SK-N-SH treated with all-trans-retinoic acid at 6 μM for 48 hours (cell line): ENCODE results near the gene KRTAP10-10.

Source experiments
- ATAC-seq: fragments of 200-7000 bp; cut with Tn5 transposase; 3 replicates; pipeline ENCODE4 v1.9.1; 2020; ENCODE audit warnings: mild to moderate bottlenecking, moderate library complexity
- ARNTL ChIP-seq: fragments of 450-650 bp; formaldehyde crosslinking; IDR thresholded peaks from 2 replicates; pipeline ENCODE4 v1.5.0; 2020; ENCODE audit warnings: low read depth, mild to moderate bottlenecking, moderate library complexity, borderline replicate concordance
- CREB5 ChIP-seq: fragments of 250-450 bp; sonication (Bioruptor Pico); IDR thresholded peaks from 2 replicates; pipeline ENCODE4 v1.5.1; 2020; ENCODE audit warnings: low read depth, mild to moderate bottlenecking, moderate library complexity
- CSDC2 ChIP-seq: fragments of 250-450 bp; sonication (Bioruptor Pico); IDR thresholded peaks from 2 replicates; pipeline ENCODE4 v1.5.0; 2020; ENCODE audit warnings: mild to moderate bottlenecking, moderate library complexity
- CSRNP3 ChIP-seq: fragments of 250-450 bp; sonication (Bioruptor Pico); IDR thresholded peaks from 2 replicates; pipeline ENCODE4 v1.5.1; 2021; ENCODE audit warnings: mild to moderate bottlenecking, moderate library complexity
- GLIS3 ChIP-seq: fragments of 250-450 bp; sonication (Bioruptor Pico); IDR thresholded peaks from 2 replicates; pipeline ENCODE4 v1.5.0; 2020; ENCODE audit warnings: mild to moderate bottlenecking, moderate library complexity
- ISL1 ChIP-seq: fragments of 250-450 bp; sonication (Bioruptor Pico); IDR thresholded peaks from 2 replicates; pipeline ENCODE4 v2.1.2; 2022; ENCODE audit warnings: mild to moderate bottlenecking, moderate library complexity
- OSR1 ChIP-seq: fragments of 250-450 bp; sonication (Bioruptor Pico); IDR thresholded peaks from 2 replicates; pipeline ENCODE4 v1.8.0; 2022; ENCODE audit warnings: moderate library complexity, mild to moderate bottlenecking, inconsistent platforms
- PPARA ChIP-seq: fragments of 250-450 bp; sonication (Bioruptor Pico); IDR thresholded peaks from 2 replicates; pipeline ENCODE4 v1.5.0; 2020; ENCODE audit warnings: mild to moderate bottlenecking, borderline replicate concordance
- RARB ChIP-seq: fragments of 250-450 bp; sonication (Bioruptor Pico); IDR thresholded peaks from 2 replicates; pipeline ENCODE4 v1.8.0; 2021; ENCODE audit warnings: mild to moderate bottlenecking, moderate library complexity
- TCF4 ChIP-seq: fragments of 250-450 bp; sonication (Bioruptor Pico); IDR thresholded peaks from 2 replicates; pipeline ENCODE4 v1.8.0; 2021; ENCODE audit warnings: mild to moderate bottlenecking, moderate library complexity, borderline replicate concordance
- TOX ChIP-seq: fragments of 250-450 bp; sonication (Bioruptor Pico); IDR thresholded peaks from 2 replicates; pipeline ENCODE4 v1.8.0; 2021; ENCODE audit warnings: mild to moderate bottlenecking, moderate library complexity, borderline replicate concordance
- TSHZ2 ChIP-seq: fragments of 250-450 bp; sonication (Bioruptor Pico); IDR thresholded peaks from 2 replicates; pipeline ENCODE4 v1.5.0; 2020; ENCODE audit warnings: mild to moderate bottlenecking, moderate library complexity
- ZNF565 ChIP-seq: fragments of 450-650 bp; formaldehyde crosslinking; conservative IDR thresholded peaks from 2 replicates; pipeline ENCODE4 v1.5.0; 2020; ENCODE audit warnings: low read depth, mild to moderate bottlenecking, moderate library complexity
- ZNF8 ChIP-seq: fragments of 450-650 bp; formaldehyde crosslinking; IDR thresholded peaks from 2 replicates; pipeline ENCODE4 v1.5.0; 2020; ENCODE audit warnings: mild to moderate bottlenecking, moderate library complexity
- TF ChIP-seq, protein P1 (sequence below): fragments of 250-450 bp; sonication (Bioruptor Pico); IDR thresholded peaks from 2 replicates; pipeline ENCODE4 v1.8.0; 2021; ENCODE audit warnings: low read depth, mild to moderate bottlenecking, moderate library complexity, borderline replicate concordance
- TF ChIP-seq, protein P2 (sequence below): fragments of 250-450 bp; sonication (Bioruptor Pico); IDR thresholded peaks from 2 replicates; pipeline ENCODE4 v1.8.0; 2020; ENCODE audit warnings: mild to moderate bottlenecking, moderate library complexity, borderline replicate concordance

The KRTAP10-10 gene

GRCh38 chr21:44654576-44655175 is 17.5 kb downstream of the KRTAP10-10 start, which contains the start of gene KRTAP12-4:
Gene KRTAP12-4, minus strand, starts transcription at chr21:44654659. Its CDS starts 45 bp downstream, at chr21:44654614.
- ATAC-seq = no peak
- TF ChIP-seq OSR1 = no peak
- TF ChIP-seq RARB = no peak
- no peak for TF ChIP-seq PPARA (CRISPR knock-in tag)

DNA sequence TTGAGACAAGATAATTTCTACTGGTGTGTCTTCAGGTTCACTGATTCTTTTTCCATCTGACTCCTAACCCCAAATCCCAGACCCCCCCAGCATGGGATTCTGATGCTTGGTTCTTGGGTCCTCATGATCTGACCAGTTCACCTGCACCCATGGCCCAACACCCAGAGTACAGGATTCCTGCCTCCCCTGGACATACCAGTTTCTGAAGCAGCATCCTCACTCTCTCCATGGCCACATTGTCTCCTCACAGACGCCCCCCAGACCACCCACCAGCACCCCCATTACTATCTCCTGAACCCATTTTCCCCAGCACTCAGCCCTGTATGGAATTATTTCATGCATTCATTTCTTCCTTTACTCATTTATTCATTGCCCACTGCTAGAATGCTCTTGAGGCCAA is 19.7 kb downstream of the KRTAP10-10 start:
- TF ChIP-seq ARNTL (CRISPR knock-in tag) = no peak
- TF ChIP-seq TSHZ2 = no peak
- no peak for TF ChIP-seq CSDC2 (CRISPR knock-in tag)
- no peak for TF ChIP-seq RARB
- no peak for TF ChIP-seq ISL1 (CRISPR knock-in tag)
- TF ChIP-seq PPARA (CRISPR knock-in tag) = no peak
- TF ChIP-seq, protein P1, sequence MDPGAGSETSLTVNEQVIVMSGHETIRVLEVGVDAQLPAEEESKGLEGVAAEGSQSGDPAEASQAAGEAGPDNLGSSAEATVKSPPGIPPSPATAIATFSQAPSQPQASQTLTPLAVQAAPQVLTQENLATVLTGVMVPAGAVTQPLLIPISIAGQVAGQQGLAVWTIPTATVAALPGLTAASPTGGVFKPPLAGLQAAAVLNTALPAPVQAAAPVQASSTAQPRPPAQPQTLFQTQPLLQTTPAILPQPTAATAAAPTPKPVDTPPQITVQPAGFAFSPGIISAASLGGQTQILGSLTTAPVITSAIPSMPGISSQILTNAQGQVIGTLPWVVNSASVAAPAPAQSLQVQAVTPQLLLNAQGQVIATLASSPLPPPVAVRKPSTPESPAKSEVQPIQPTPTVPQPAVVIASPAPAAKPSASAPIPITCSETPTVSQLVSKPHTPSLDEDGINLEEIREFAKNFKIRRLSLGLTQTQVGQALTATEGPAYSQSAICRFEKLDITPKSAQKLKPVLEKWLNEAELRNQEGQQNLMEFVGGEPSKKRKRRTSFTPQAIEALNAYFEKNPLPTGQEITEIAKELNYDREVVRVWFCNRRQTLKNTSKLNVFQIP (CRISPR knock-in tag) = no peak
- TF ChIP-seq GLIS3 (CRISPR knock-in tag) = no peak
- TF ChIP-seq TCF4 (CRISPR knock-in tag) = no peak
- TF ChIP-seq CREB5 = no peak
- no peak for TF ChIP-seq ZNF8 (CRISPR knock-in tag)
- TF ChIP-seq ZNF565 = no peak
- ATAC-seq = no peak

GRCh38 chr21:44657635-44658540 is 20.7 kb downstream of the KRTAP10-10 start, which contains the start of gene KRTAP12-3:
Gene KRTAP12-3, plus strand, starts transcription at chr21:44657932. Its CDS starts 48 bp downstream, at chr21:44657980.
- TF ChIP-seq CREB5 (no peak), CSRNP3 (CRISPR knock-in tag) (no peak), RARB (no peak), TOX (CRISPR knock-in tag) (no peak)
- TF ChIP-seq, protein P2, sequence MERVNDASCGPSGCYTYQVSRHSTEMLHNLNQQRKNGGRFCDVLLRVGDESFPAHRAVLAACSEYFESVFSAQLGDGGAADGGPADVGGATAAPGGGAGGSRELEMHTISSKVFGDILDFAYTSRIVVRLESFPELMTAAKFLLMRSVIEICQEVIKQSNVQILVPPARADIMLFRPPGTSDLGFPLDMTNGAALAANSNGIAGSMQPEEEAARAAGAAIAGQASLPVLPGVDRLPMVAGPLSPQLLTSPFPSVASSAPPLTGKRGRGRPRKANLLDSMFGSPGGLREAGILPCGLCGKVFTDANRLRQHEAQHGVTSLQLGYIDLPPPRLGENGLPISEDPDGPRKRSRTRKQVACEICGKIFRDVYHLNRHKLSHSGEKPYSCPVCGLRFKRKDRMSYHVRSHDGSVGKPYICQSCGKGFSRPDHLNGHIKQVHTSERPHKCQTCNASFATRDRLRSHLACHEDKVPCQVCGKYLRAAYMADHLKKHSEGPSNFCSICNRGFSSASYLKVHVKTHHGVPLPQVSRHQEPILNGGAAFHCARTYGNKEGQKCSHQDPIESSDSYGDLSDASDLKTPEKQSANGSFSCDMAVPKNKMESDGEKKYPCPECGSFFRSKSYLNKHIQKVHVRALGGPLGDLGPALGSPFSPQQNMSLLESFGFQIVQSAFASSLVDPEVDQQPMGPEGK (CRISPR knock-in tag) = no peak
- TF ChIP-seq, protein P1 (CRISPR knock-in tag) = no peak
- TF ChIP-seq, all 23 proteins: peak for 0
- ATAC-seq = no peak
